K562 (cell line): ENCODE measurements around the gene TSHR. TPM values are rescaled to one million over a fixed set of nuclear protein-coding genes. Genes with fewer than 3 reads are reported as not detected.
"Not testable (repeated sequence)": the region's sequence is repeated elsewhere in the genome, so short reads cannot be mapped to it uniquely, and the experiment has no call there.

Experiments used
- ATAC-seq: fragments of 200-7000 bp; cut with Tn5 transposase; 3 replicates; pipeline ENCODE4 v1.9.1; 2020; ENCODE audit warnings: moderate library complexity
- BruUV-seq: library from RNA; stranded (reverse); fragments of 400-500 nt; replicated peaks from 2 replicates; lab custom pipeline; 2021; lab: Mats Ljungman, UMichigan
- CTCF ChIA-PET: fragments of 300-600 bp; formaldehyde crosslinking; extraction: SDS; loops from one replicate; lab custom pipeline; 2021; ENCODE audit warnings: low intra/inter-chr PET ratio; lab: Yijun Ruan, JAX
- POLR2A ChIA-PET: fragments of 300-600, 350-650 bp; sonication (Branson Sonifier 250); formaldehyde crosslinking; extraction: SDS; loops from one replicate; lab custom pipeline; 2021; ENCODE audit warnings: antibody characterized with exemption, inconsistent platforms; lab: Yijun Ruan, JAX
- DNase-seq, 4 experiments: peaks; one replicate each; pipeline versions ENCODE4 v3.0.0 to v3.0.0-alpha.2; 2011 to 2018; ENCODE audit warnings: low spot score in 3 of 4, mixed read lengths in 3 of 4; ENCODE audit errors: extremely low read depth in 1 of 4
- FAIRE-seq: peaks from 2 replicates; lab custom pipeline; 2011; peaks lifted over from hg19 to GRCh38; lab: Jason Lieb, UNC
- H2AFZ ChIP-seq: 2 replicates; pipeline ENCODE4 v1.6.0; 2011; ENCODE audit warnings: low read depth, low read length, control low read depth, inconsistent platforms
- H3K27ac ChIP-seq: fragments of 200-600 bp; 3 replicates; pipeline ENCODE4 v1.8.0; 2011; ENCODE audit warnings: low read depth, mild to moderate bottlenecking, control low read depth, inconsistent platforms, low read length, moderate library complexity, mixed read lengths; ENCODE audit errors: extremely low read depth
- H3K27me3 ChIP-seq, 2 experiments: fragments of 300-600 bp in 1 of 2; 2 replicates in 1 of 2; 3 replicates in 1 of 2; pipeline versions ENCODE4 v1.6.0 to v1.8.0; 2011; ENCODE audit warnings: inconsistent platforms in 2 of 2, low read length in 2 of 2, mild to moderate bottlenecking in 1 of 2, mixed read lengths in 1 of 2, moderate library complexity in 1 of 2; ENCODE audit not compliant: control insufficient read depth in 2 of 2, insufficient read depth in 2 of 2
- H3K36me3 ChIP-seq: fragments of 300-600 bp; 3 replicates; pipeline ENCODE4 v1.8.0; 2011; ENCODE audit warnings: mild to moderate bottlenecking, low read length, inconsistent platforms; ENCODE audit not compliant: control insufficient read depth, insufficient read depth
- H3K4me1 ChIP-seq, 2 experiments: fragments of 200-600 bp in 1 of 2; replicated peaks in 1 of 2; 2 replicates in 1 of 2; 3 replicates in 1 of 2; pipeline versions ENCODE4 v1.5.1 to v1.8.0; 2011; ENCODE audit warnings: inconsistent platforms in 2 of 2, low read length in 2 of 2, mild to moderate bottlenecking in 1 of 2, mixed read lengths in 1 of 2, moderate library complexity in 1 of 2; ENCODE audit not compliant: control insufficient read depth in 2 of 2, insufficient read depth in 2 of 2
- H3K4me2 ChIP-seq: 2 replicates; pipeline ENCODE4 v1.6.1; 2011; ENCODE audit warnings: low read length, control low read depth, inconsistent platforms, mixed read lengths; ENCODE audit not compliant: insufficient read depth
- H3K4me3 ChIP-seq: fragments of 200-600 bp; sonication (generic), shearing (Covaris generic); 2 replicates; pipeline ENCODE4 v1.5.1; 2016; ENCODE audit warnings: control low read depth, inconsistent platforms
- H3K79me2 ChIP-seq: fragments of 200-600 bp; 3 replicates; pipeline ENCODE4 v1.8.0; 2011; ENCODE audit warnings: low read length, inconsistent platforms; ENCODE audit not compliant: control insufficient read depth, insufficient read depth
- H3K9ac ChIP-seq, 2 experiments: 2 replicates each; pipeline versions ENCODE4 v1.6.0 to v1.6.1; 2011; ENCODE audit warnings: low read depth in 2 of 2, low read length in 2 of 2, control low read depth in 1 of 2, inconsistent platforms in 1 of 2, mild to moderate bottlenecking in 1 of 2, mixed read lengths in 1 of 2; ENCODE audit not compliant: insufficient read depth in 1 of 2
- H3K9me1 ChIP-seq: one replicate; pipeline ENCODE4 v1.6.0; 2011; ENCODE audit warnings: inconsistent platforms, mild to moderate bottlenecking, low read length, moderate library complexity; ENCODE audit not compliant: control insufficient read depth, insufficient read depth
- H3K9me3 ChIP-seq: replicated peaks from 2 replicates; pipeline ENCODE4 v1.5.1; 2011; ENCODE audit warnings: low read depth, low read length, inconsistent platforms; ENCODE audit not compliant: control insufficient read depth, insufficient read depth
- H4K20me1 ChIP-seq: replicated peaks from 2 replicates; pipeline ENCODE4 v1.6.1; 2011; ENCODE audit warnings: low read length, inconsistent platforms, mixed read lengths; ENCODE audit not compliant: control insufficient read depth, insufficient read depth
- RUNX1 ChIP-seq: sonication (generic); IDR thresholded peaks from 2 replicates; pipeline ENCODE4 v1.6.1; 2016; ENCODE audit warnings: antibody characterized with exemption, low read depth
- ZNF431 ChIP-seq: sonication (generic); formaldehyde crosslinking; IDR thresholded peaks from 2 replicates; pipeline ENCODE4 v1.8.0; 2022; ENCODE audit warnings: mild to moderate bottlenecking, missing genetic modification reagents
- WGBS: fragments of 100-300 bp; shearing (Covaris generic); methylation state at CpG from one replicate; pipeline ENCODE4 v1.1.6; 2016; ENCODE audit warnings: low coverage, mixed read lengths; ENCODE audit not compliant: insufficient coverage; ENCODE audit errors: missing lambda C conversion rate; 5-methylcytosine and 5-hydroxymethylcytosine counted together
- in situ Hi-C: fragments of 300-500 bp; cut with MboI; formaldehyde crosslinking; loops from 4 replicates; pipeline ENCODE4 v1.15.0; 2018; ENCODE audit warnings: inconsistent platforms, mixed read lengths
- intact Hi-C: fragments of 100-400 bp; cut with micrococcal nuclease; formaldehyde crosslinking; loops from 2 replicates; pipeline ENCODE4 v1.14.2; 2022
- polyA plus RNA-seq, 8 experiments: library from polyadenylated mRNA; depleted of rRNA in 4 of 8; stranded (reverse) in 5 of 8; unstranded in 3 of 8; fragments of >200 nt; fragmentation: Nextera tagmentation in 2 of 8; fragmentation: Illumina TruSeq in 1 of 8; extraction: Ambion mirVana in 2 of 8; extraction: Trizol in 1 of 8; gene quantifications; 2 replicates each; pipeline versions ENCODE4 v1.2.1 to v1.2.3, GENCODE V29; 2011 to 2014; ENCODE audit warnings: inconsistent platforms in 1 of 8, missing spikeins in 1 of 8
- total RNA-seq, 7 experiments: library from RNA; depleted of rRNA in 6 of 7; stranded (reverse); fragments of >200 nt in 6 of 7; fragmentation: Illumina TruSeq in 2 of 7; extraction: Trizol in 2 of 7; gene quantifications; 2 replicates each; pipeline versions ENCODE4 v1.2.1 to v1.2.3, GENCODE V29; 2011 to 2021; ENCODE audit warnings: low replicate concordance in 1 of 7

TSHR gene
- total and polyA plus RNA-seq, 9 of the 15 experiments (the other 6 are each of a cell fraction or from before 2014, with no cell fraction given), result 0.01 to 0.10 TPM; not detected in 7

DNA sequence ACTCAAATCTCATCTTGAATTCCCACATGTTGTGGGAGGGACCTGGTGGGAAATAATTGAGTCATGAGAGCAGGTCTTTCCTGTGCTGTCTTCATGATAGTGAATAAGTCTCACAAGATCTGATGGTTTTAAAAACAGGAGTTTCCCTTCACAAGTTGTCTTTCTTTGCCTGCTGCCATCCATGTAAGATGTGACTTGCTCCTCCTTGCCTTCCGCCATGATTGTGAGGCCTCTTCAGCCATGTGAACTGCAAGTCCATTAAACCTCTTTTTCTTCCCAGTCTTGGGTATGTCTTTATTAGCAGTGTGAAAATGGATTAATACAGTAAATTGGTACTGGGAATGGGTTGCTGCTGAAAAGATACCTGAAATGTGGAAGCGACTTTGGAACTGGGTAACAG, 98.6 kb downstream of the TSHR start:
- not testable (repeated sequence) for H3K36me3 ChIP-seq, H3K4me3 ChIP-seq, H3K27ac ChIP-seq, ATAC-seq, H2AFZ ChIP-seq, H3K9me3 ChIP-seq, H3K4me2 ChIP-seq, H3K9me1 ChIP-seq
- WGBS, result 6% methylated on average over 2 of the region's 2 CpGs
- peak; percentile 94 for TF ChIP-seq ZNF431 (CRISPR knock-in tag)
- TF ChIP-seq, all 486 proteins: peak for 1; not testable (repeated sequence) for 485
- H4K20me1 ChIP-seq, POLR2A ChIA-PET, DNase-seq, H3K27me3 ChIP-seq, FAIRE-seq, H3K4me1 ChIP-seq, CTCF ChIA-PET, BruUV-seq, H3K79me2 ChIP-seq, H3K9ac ChIP-seq, intact Hi-C loops, in situ Hi-C loops: not testable (repeated sequence)

DNA sequence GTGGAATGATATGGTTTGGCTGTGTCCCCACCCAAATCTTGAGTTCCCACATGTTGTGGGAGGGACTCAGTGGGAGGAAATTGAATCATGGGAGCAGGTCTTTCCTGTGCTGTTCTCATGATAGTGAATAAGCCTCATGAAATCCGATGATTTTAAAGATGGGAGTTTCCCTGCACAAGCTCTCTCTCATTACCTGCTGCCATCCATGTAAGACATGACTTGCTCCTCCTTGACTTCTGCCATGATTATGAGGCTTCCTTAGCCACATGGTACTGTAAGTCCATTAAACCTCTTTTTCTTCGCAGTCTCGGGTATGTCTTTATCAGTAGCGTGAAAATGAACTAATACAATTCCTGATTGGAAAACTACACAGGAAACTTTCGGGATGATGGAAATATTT, 100.5 kb downstream of the TSHR start:
- H3K79me2 ChIP-seq, result no peaks in the 10 kb centered on the region
- H3K27me3 ChIP-seq, result no peaks in the 10 kb centered on the region
- in situ Hi-C loops, result no loop called here
- H3K4me2 ChIP-seq, result no peak overlapping the region
- TF ChIP-seq RUNX1, result no peak
- TF ChIP-seq ZNF431 (CRISPR knock-in tag), result peak; percentile 95
- TF ChIP-seq, all 486 proteins: peak for 1
- BruUV-seq, result no TSS peak
- H3K36me3 ChIP-seq, result no peaks in the 10 kb centered on the region
- CTCF ChIA-PET, result no interaction called here
- H3K9ac ChIP-seq, result no peak overlapping the region
- H4K20me1 ChIP-seq, result no peaks in the 10 kb centered on the region
- H3K27ac ChIP-seq, result no peak overlapping the region
- POLR2A ChIA-PET, result no interaction called here
- H2AFZ ChIP-seq, result no peak overlapping the region
- H3K9me1 ChIP-seq, result no peaks in the 10 kb centered on the region
- intact Hi-C loops, result no loop called here
- no peaks in the 10 kb centered on the region for H3K4me1 ChIP-seq
- no peak for FAIRE-seq
- no peak for DNase-seq
- WGBS, result 19% methylated on average over 5 of the region's 5 CpGs
- ATAC-seq, result no peak
- H3K4me3 ChIP-seq, result no peak overlapping the region
- H3K9me3 ChIP-seq, result no peaks in the 10 kb centered on the region
